Stomach (tissue), 9 donors: ENCODE data around the gene SCARB1. TPM values are rescaled to one million over a fixed set of nuclear protein-coding genes. Genes with fewer than 3 reads are reported as not detected.
A peak's percentile ranks its signal among the peaks of the same experiment; 100 is the strongest.

Experiments used
- DNase-seq, 2 donors: peaks; one replicate each; pipeline versions ENCODE4 v3.0.0 to v3.0.0-alpha.2; 2013 to 2019
- H3K27ac ChIP-seq, 5 donors: fragments of 200-600 bp in 4 of 5; sonication (generic) in 4 of 5; one replicate each; pipeline ENCODE4 v1.5.1; 2013 to 2019; ENCODE audit warnings: mild to moderate bottlenecking in 1 of 5, moderate library complexity in 1 of 5
- H3K27me3 ChIP-seq, 3 donors: fragments of 200-600 bp; sonication (generic); one replicate each; pipeline ENCODE4 v1.5.1; 2017 to 2019; ENCODE audit warnings: mixed run types in 1 of 3
- H3K36me3 ChIP-seq, 4 donors: fragments of 200-600 bp; sonication (generic); 1 replicate in 3 of 4; 2 replicates in 1 of 4; pipeline ENCODE4 v1.5.1; 2016 to 2019
- H3K4me1 ChIP-seq, 4 donors: fragments of 200-600 bp; sonication (generic); one replicate each; pipeline ENCODE4 v1.5.1; 2016 to 2019
- H3K4me3 ChIP-seq, 4 donors: fragments of 200-600 bp; sonication (generic) in 3 of 4; one replicate each; pipeline ENCODE4 v1.5.1; 2016 to 2019; ENCODE audit warnings: mild to moderate bottlenecking in 1 of 4
- H3K9me3 ChIP-seq, 4 donors: fragments of 200-600 bp; sonication (generic); one replicate each; pipeline ENCODE4 v1.5.1; 2016 to 2019
- EP300 ChIP-seq: sonication (generic); formaldehyde crosslinking; IDR thresholded peaks from one replicate; pipeline ENCODE4 v1.6.1; 2017; ENCODE audit warnings: antibody characterized with exemption
- POLR2A ChIP-seq, 4 donors: fragments of 450-650 bp; IDR thresholded peaks; one replicate each; pipeline ENCODE4 v1.6.1; 2016; ENCODE audit warnings: antibody characterized with exemption in 4 of 4, control low read depth in 2 of 4, mild to moderate bottlenecking in 1 of 4, moderate library complexity in 1 of 4
- POLR2AphosphoS5 ChIP-seq, 3 donors: sonication (generic); formaldehyde crosslinking; IDR thresholded peaks; one replicate each; pipeline ENCODE4 v1.6.1; 2016; ENCODE audit warnings: antibody characterized with exemption in 3 of 3
- WGBS, 5 donors: extraction: QIAGEN DNeasy Blood & Tissue Kit in 3 of 5; methylation state at CpG; one replicate each; pipeline versions ENCODE4 v1.1.5 to v1.1.7; 2013 to 2018; 5-methylcytosine and 5-hydroxymethylcytosine counted together
- intact Hi-C: fragments of 100-400 bp; cut with DNase I; formaldehyde crosslinking; loops from one replicate; pipeline ENCODE4 v1.15.1; 2023; ENCODE audit warnings: low total_unique reads
- polyA plus RNA-seq, 3 donors: library from polyadenylated mRNA; stranded (reverse); fragments of 200-250 nt; gene quantifications; one replicate each; pipeline ENCODE4 v1.2.3, GENCODE V29; 2013
- total RNA-seq, 5 donors: library from RNA; depleted of rRNA; stranded (reverse); fragments of >200 nt; gene quantifications; one replicate each; pipeline versions ENCODE4 v1.1.0 to v1.2.3, GENCODE V29; 2014 to 2016
- TF ChIP-seq, protein P1 (sequence below), 7 experiments: fragments of 450-650 bp in 4 of 7; fragments of 200-600 bp in 3 of 7; sonication (generic) in 3 of 7; IDR thresholded peaks; one replicate each; pipeline ENCODE4 v1.5.1; 2016 to 2019; ENCODE audit warnings: antibody characterized with exemption in 7 of 7, control low read depth in 2 of 7, mild to moderate bottlenecking in 1 of 7
- donor health status: healthy with polysubstance abuse.
- donor health status: Bipolar disorder and iron deficiency.
- donor health status: healthy.

SCARB1 gene
- total and polyA plus RNA-seq, 8 donors, result 2.9 to 63.7 (median 8.8) TPM

DNA sequence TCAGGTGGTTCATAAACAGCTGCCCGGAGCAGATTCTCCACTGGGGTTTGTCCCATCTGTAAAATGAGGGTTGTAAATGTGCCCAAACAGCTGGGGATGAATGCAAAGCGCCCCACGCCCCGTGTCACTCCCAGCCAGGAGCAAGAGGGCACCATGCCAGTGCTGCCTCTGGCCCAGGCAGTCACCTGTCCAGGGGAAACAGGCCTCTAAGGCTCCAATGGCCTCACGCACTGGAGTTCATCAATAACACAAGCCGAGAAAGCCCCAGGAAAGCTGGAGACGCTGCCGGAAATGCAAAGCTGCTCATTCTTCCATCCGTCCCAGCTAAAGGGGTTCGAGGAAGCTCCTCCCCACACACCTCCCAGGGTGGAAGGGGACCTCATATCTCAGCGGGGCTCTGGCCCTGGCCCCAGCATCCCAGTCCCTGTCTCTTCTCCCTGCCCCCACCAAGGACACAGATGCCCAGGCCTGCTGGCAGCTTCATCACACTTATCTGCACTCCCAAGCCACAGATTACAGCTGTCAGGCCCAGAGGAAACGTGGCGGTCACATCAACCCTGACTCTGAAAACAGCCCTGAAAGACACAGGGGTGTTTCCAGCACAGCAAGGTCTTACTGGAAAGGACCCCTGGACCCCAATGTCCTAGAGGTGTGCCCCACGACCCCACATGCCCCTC lies 21.5 kb downstream of the SCARB1 start:
- TF ChIP-seq EP300 (no peak), POLR2A (IDR thresholded peaks at IDR 0.05) (no peak), POLR2AphosphoS5 (IDR thresholded peaks at IDR 0.05) (no peak)
- TF ChIP-seq, protein P1, sequence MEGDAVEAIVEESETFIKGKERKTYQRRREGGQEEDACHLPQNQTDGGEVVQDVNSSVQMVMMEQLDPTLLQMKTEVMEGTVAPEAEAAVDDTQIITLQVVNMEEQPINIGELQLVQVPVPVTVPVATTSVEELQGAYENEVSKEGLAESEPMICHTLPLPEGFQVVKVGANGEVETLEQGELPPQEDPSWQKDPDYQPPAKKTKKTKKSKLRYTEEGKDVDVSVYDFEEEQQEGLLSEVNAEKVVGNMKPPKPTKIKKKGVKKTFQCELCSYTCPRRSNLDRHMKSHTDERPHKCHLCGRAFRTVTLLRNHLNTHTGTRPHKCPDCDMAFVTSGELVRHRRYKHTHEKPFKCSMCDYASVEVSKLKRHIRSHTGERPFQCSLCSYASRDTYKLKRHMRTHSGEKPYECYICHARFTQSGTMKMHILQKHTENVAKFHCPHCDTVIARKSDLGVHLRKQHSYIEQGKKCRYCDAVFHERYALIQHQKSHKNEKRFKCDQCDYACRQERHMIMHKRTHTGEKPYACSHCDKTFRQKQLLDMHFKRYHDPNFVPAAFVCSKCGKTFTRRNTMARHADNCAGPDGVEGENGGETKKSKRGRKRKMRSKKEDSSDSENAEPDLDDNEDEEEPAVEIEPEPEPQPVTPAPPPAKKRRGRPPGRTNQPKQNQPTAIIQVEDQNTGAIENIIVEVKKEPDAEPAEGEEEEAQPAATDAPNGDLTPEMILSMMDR (IDR thresholded peaks at IDR 0.05), result no peak

DNA sequence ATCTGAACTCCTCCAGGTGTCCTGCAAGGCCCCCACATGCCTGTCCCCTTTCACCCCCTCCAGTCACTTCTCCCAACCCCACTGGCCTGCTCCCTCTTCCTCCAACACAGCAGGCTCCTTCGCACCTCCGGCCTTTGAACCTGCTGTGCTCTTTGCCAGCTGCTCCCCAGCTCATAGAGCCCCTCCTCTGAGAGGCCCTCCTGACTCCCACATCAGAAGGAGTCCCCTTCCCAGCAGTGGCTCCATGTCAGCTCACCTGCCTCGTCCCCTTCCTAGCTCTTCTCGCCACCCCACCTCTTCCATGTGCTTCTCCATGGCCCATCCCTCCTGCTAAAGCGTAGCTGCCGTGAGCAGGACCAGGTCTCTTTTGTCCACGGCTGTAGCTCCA lies 22.1 kb downstream of the SCARB1 start:
- 87 to 97% (median 93%) methylated on average over 7 of the region's 7 CpGs for WGBS, 5 donors
- DNase-seq, result no peak
- TF ChIP-seq EP300, result no peak
- Histone ChIP-seq H3K27me3 (no peaks in the 10 kb centered on the region), H3K4me1 (peaks cover 10 to 26% (median 15%) of the 10 kb centered on the region in 4 donors), H3K9me3 (no peaks in the 10 kb centered on the region), H3K36me3 (no peaks in the 10 kb centered on the region), H3K27ac (no peak overlapping the region), H3K4me3 (no peak overlapping the region)
- intact Hi-C loops, result no loop called here

More for the DNA sequence above, 21.5 kb downstream of the SCARB1 start:
- Histone ChIP-seq H3K27ac (peak overlapping the region in 2 of 5 donors; percentile 25 to 38), H3K9me3 (no peaks in the 10 kb centered on the region), H3K36me3 (no peaks in the 10 kb centered on the region), H3K27me3 (no peaks in the 10 kb centered on the region), H3K4me1 (peaks cover 10 to 33% (median 19%) of the 10 kb centered on the region in 4 donors), H3K4me3 (no peak overlapping the region)
- DNase-seq, result no peak
- intact Hi-C loops, result no loop called here
- 56 to 81% (median 76%) methylated on average over 7 to 14 of the region's 14 CpGs for WGBS, 5 donors

DNA sequence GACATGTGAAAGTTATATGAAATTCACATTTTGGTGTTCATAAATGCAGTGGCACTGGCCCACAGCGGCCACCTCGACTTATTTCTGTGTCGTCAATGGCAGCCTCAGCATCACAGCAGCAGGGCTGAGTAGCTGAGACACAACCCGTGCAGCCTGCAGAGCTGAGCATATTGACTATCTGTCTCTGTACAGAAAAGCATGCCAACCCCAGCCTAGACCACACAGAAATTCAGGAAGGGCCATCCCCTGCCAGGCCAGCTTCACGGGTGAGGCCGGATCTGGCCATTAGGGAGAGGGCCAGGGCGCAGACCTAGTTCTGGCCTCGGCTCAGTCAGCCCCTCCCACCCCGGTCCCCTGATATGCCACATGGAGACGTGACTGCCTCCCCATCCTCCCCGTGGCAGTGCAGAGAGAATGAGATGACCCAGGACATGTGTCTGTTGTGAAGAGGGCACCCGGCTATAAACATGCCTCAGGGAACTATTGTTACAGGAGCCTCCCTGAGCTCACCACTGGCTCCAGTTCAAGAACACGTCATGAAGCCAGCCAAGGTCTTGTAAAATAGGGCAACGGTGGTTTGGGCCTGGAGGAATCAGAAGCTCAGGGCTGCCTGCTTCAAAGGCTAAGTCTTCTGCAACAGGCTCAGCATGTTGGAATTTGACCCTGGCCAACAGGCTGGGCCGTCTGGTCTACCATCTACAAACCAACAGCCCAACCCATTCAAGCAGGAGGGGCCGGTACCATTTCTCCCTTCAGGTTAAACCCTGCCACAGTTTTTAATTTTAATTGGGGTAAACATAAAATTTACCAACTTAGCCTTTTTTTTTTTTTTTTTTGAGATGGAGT lies 25.5 kb downstream of the SCARB1 start:
- Histone ChIP-seq H3K36me3 (no peaks in the 10 kb centered on the region), H3K27ac (peak overlapping the region in 4 of 5 donors; percentile 31 to 71 (median 34)), H3K4me1 (peaks cover 10 to 28% (median 16%) of the 10 kb centered on the region in 4 donors), H3K9me3 (no peaks in the 10 kb centered on the region), H3K4me3 (no peak overlapping the region), H3K27me3 (no peaks in the 10 kb centered on the region)
- peak; percentile 60 to 88 for DNase-seq
- intact Hi-C loops, result no loop called here
- 45 to 64% (median 52%) methylated on average over 13 to 16 of the region's 16 CpGs for WGBS, 5 donors
- no peak for TF ChIP-seq EP300
- peak in 1 of 3 donors; percentile 47 for TF ChIP-seq POLR2AphosphoS5 (IDR thresholded peaks at IDR 0.05)

DNA sequence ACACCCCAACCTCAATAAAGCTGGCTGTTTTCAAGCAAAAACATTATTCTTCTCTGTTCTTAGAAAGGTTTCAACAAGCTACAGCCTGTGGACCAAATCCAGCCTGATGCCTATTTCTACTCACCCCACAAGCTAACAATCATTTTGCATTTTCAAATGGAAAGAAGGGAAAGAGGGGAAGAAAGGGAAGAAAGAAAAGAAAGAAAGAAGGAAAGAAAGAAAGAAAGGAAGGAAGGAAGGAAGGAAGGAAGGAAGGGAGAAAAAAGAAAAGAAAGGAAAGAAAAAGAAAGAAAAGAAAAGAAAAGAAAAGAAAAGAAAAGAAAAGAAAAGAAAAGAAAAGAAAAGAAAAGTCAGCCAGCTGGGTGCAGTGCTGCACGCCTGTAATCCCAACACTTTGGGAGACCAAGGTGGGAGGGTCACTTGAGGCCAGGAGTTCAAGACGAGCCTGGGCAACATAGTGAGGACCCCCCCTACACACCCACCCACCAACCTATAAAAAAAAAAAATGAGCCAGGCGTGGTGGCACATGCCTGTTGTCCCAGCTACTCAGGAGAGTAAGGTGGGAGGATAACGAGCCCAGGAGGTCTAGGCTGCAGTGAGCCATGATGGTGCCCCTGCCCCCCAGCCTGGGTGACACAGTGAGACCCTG lies 26.3 kb downstream of the SCARB1 start:
- TF ChIP-seq EP300 (no peak), POLR2A (IDR thresholded peaks at IDR 0.05) (no peak), POLR2AphosphoS5 (IDR thresholded peaks at IDR 0.05) (no peak)
- TF ChIP-seq, protein P1 (IDR thresholded peaks at IDR 0.05), result no peak
- H3K27ac ChIP-seq, result peak overlapping the region in 2 of 5 donors; percentile 34 to 71
- no peaks in the 10 kb centered on the region for H3K27me3 ChIP-seq
- no peaks in the 10 kb centered on the region for H3K9me3 ChIP-seq
- no peak for DNase-seq
- H3K4me1 ChIP-seq, result peaks cover 10 to 23% (median 14%) of the 10 kb centered on the region in 4 donors
- intact Hi-C loops, result no loop called here
- H3K4me3 ChIP-seq, result no peak overlapping the region
- no peaks in the 10 kb centered on the region for H3K36me3 ChIP-seq
- 83 to 97% (median 88%) methylated on average over 4 of the region's 4 CpGs for WGBS, 5 donors

DNA sequence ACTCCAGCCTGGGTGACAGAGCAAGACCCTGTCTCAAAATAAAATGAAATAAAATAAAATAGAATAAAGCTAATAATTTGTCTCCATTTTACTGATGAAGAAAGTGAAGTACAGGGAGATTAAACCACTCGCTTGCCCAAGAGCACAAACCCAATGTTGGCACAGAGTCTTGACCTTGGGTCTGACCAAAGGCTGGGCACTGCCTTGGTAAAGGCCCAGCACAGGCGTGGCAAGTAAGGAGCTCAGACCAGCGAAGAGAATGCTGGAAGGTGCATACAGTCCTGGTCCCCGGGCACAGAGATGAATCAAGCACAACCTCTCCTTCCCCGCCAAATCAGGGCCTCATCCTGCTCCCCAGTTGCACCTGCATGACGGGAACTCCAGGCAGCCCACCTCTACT lies 26.9 kb downstream of the SCARB1 start:
- Histone ChIP-seq H3K27me3 (no peaks in the 10 kb centered on the region), H3K4me1 (peaks cover 8 to 18% (median 13%) of the 10 kb centered on the region in 4 donors), H3K36me3 (no peaks in the 10 kb centered on the region), H3K9me3 (no peaks in the 10 kb centered on the region), H3K4me3 (no peak overlapping the region), H3K27ac (no peak overlapping the region)
- intact Hi-C loops, result no loop called here
- no peak for DNase-seq
- WGBS, 5 donors, result 65 to 88% (median 81%) methylated on average over 6 of the region's 6 CpGs
- TF ChIP-seq EP300 (no peak), POLR2A (IDR thresholded peaks at IDR 0.05) (no peak), POLR2AphosphoS5 (IDR thresholded peaks at IDR 0.05) (no peak)
- TF ChIP-seq, protein P1 (IDR thresholded peaks at IDR 0.05), result no peak
